HT1080 (cell line): ENCODE results near the gene AFF1. TPM values are rescaled to one million over a fixed set of nuclear protein-coding genes. Genes with fewer than 3 reads are reported as not detected.
"Not testable (repeated sequence)": the region's sequence is repeated elsewhere in the genome, so short reads cannot be mapped to it uniquely, and the experiment has no call there.

Experiments
- DNase-seq: peaks from one replicate; pipeline ENCODE4 v3.0.0-alpha.2; 2015; ENCODE audit warnings: low read depth
- total RNA-seq: library from RNA; depleted of rRNA; stranded (reverse); fragments of >200 nt; shearing (Covaris generic); gene quantifications from 2 replicates; pipeline ENCODE4 v1.2.3, GENCODE V29; 2014

AFF1 gene
- total RNA-seq, 1 experiment from 2014 or later, result 13.5 TPM

DNA sequence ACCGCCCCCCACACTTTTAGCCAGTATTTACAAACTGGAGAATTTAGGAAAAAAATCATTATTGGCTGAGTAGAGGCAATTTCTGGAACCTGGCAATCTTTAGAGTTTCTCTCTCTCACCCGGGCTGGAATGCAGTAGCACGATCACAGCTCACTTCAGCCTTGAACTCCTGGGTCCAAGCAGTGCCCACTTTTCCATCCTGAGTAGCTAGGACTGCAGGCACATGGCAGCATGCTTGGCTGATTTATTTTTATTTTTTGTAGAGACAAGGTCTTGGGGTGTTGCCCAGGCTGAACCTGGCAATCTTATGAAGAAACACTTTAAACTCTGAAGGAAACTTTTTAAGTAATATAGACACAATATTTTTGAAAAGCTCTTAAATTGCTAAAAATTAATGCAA is 120.1 kb downstream of the AFF1 start:
- DNase-seq, result no peak

DNA sequence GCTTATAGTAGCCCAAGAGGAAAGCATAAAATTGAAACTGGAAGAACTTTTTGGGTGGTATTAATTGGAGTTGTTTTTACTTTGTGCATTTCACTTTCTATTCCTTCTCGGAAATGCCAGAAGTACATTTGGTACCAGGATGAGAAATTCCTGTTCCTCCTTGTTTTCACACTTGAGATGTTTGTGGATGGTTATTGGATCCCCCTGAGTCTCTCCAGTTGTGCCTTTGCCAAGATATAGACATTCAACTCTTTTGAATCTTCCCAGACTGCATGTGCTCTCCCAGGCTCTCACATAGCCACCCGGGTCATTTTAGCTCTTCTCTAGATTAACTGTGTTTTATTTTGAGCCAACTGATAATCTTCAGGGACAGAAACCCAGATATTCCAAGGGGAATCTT is 120.5 kb downstream of the AFF1 start:
- no peak for DNase-seq

DNA sequence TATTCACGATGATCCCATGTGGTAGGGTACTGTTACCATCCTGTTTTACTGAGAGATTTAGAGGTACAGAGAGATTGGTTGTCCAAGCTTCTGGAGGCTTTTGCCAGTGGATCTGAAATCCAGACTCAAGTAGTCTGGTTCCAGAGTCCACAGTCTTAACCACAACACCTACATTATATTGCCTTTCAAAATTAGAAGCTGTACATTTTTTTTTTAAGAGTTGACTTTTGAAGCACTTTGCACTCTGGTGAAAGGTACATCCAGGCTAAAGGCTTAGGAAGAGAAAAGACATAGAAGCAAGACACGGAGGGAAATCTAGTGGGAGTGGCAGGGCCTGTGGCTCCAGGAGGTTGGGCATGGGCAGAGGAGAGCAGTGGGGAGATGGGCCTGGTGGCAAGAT is 122.1 kb downstream of the AFF1 start:
- DNase-seq, result no peak

DNA sequence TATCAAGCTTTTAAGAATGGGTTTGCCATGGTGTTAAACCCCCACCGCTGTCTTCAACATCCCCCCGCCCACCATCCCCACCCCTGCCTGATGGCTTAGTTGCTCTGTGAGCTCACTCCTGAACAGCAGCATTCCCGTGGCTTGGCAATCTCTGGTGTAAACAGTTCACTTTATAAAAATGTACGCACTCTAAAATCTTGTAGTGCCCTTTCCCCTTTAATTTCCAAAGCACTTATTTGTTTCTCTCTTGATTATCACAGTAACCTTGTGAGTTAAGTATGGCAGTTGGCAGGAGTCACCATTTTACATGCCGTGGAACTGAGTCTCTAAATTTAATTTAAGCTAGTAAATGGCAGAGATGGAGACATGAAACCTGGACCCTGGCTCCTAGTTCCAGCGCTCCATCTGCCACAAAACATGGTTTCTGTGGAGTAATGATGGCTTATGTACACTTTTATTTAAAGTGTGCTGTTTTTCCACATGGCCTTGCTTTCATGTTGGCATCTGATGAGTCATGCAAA is 123.1 kb downstream of the AFF1 start:
- DNase-seq, result no peak

DNA sequence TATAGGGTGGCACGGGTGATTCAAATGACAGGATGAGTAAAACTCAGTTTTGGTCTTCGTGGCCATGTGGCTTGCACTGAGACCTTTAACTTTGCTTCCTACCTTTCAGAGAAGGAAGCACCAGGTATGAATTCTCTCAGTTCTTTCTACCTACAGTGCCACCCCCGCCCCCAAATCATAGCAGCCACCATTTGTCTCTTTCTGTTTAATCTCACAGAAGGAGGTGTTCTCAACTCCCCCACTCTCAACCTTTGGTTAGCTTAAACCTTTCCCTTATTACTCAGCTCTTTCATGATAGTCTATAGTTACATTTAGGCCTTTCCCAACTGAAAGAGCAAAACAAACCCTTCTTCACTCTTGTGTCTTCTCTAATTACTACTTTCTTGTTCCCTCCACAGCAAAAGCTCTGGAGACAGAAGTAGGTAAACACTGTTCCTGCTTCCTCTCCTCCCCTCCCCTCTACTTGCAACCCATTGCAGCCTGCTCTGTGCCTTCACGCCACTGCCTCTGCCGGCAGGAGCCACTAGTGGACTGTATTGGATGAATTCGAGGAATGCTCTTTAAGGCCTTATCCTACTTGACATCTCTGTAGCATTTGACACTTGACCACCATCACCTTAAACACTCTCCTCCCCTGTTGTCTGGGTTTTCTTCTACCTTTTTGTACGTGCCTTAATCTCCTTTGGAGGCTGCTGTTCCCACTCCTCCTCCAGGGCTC is 123.7 kb downstream of the AFF1 start:
- peak; percentile 63 for DNase-seq

DNA sequence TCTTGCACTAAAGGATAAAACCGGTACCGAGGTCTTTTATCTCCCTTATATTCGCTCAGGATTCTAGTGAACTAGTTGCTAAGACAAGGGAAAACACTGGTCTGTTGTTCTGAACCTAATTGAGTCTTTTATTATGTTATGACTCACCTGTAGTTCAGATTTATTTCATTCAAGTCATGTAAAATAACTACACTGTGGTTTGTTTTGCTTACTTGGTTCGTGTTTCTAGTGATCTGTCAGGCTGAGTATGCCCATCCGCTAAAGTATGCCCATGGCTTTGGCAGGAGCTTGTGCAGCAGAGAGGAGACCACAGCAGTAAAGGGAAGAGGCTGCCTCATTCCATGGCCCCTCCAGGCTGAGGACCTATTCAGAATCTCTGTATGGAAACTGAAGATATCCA is 126.1 kb downstream of the AFF1 start:
- DNase-seq, result peak; percentile 96

DNA sequence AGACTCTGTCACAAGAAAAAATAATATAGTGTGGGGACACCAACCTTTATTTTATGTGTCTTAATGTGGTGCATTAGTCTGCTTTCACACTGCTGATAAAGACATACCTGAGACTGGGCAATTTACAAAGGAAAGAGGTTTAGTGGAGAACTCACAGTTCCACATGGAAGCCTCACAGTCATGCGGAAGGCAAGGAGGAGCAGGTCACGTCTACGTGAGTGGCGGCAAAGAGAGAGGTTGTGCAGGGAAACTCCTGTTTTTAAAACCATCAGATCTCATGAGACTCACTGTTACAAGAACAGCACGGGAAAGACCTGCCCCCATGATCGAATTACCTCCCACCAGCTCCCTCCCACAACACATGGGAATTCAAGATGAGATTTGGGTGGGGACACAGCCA is 130.2 kb downstream of the AFF1 start:
- no peak for DNase-seq

DNA sequence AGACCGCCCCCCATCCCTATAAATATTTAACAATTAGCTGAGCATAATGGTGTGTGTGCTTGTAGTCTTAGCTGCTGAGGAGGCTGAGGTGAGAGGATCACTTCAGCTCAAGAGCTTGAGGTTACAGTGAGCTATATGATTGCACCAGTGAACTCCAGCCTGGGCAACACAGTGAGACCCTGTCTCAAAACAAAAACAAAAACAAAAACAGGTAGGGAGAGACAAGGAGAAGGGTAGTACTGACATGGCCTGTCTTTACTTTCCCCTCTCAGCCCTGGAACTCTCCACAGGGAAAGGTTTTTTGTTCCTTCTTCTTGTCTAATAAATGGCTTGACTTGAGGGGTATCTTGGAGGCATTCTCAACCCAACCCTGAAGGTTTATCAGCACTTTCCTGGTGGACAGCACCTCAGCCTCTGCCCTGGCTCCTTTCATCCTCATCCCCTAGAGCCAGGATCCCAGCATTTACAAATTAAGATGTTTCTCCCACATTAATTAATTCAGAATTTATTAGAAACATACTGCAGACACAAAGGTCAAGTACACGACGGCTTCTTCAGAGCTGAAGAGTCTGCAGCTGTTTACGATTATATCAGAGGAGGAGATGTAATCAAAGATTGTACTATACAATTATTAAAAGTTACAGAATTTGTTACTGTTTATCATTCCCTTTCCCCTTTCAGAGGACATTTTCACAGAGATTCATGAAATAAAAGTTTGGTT is 131.8 kb downstream of the AFF1 start:
- DNase-seq, result no peak

DNA sequence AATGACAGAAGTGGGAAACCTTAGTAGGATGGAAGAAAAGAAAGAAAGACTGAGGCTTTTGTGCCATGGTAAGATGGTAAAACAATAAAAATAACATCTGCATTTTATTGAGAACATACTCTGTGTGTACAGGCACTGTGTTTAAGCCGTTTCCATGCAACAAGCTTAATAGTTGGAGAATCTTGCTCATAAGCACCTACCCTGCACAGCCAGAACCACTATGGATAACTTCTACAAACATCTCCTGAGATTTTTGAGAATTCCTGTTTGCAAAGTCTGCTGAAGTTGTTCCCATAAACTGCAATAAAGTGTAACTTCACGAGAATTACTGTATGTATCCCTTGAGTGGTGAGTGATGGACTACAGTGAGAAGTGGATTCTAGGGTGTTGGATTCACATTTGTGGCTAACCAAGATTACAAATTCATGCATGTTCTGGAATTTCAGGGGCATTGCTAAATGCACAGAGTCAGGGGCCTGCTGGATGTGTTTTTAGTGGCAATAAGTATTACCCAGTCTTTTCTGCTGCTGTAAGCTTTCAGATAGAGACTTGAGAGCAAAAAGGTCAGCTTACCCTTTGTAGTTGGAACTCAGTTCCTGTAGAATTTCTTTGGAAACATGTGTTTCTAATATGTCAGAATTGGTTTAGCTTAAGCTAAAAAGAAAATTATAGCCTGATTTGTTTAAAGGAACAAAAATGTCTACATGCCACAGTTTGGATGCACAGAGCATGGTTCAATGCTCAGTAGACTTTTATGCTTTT is 132.5 kb downstream of the AFF1 start:
- DNase-seq, result no peak

DNA sequence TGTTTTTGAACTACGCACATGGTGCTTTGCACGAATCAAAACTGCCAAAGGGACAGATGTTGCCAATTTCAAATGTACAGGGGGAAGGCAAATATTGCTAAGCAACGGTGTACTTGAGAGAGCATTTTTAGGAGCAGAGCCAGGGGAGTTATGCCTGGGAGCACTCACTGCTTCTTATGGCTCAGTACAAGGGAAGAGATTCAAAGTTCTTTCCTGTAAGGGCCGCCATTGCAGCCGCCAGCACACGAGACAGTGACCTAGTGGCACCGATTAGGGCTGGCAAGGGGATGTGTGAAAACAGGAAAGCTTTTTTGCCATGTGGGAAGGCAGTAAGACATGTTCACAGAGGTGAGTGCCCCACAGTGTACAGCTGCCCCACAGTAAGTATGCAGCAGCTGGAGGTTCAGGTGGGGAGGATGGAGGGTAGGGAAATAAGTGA is 133.8 kb downstream of the AFF1 start:
- DNase-seq, result no peak

DNA sequence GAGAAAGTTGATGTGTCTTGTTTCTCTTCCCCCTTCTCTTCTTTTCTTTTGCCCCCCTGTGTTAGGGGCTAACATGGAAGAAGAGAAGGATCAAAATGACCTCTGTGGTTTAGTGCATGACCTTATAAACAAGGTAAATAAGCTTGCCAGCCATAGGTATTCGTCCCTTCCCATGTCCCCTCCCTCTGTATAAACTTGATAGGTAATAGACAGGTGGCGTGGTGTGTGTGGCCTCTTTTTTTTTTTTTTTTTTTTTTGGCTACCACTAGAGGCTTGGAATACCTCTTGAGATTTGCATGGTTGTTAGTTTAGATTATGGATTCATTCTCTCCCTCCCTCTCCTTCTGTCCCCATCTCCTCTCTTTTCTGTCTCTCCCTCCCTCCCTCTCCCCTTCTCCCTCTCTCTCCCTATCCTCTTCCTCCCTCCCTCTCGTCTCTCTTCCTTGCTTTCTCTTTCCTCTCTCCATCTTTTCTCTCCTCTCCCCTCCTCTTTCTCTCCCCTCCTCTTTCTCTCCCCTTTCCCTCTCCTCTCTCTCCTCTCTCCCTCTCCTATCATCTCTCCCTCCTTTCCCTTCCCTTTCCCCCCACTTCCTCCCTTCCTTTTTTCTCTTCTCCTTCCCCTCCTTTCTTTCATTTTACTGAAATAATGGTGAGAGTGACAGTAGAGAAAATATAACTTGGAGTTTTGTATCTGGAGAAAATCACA is 134.4 kb downstream of the AFF1 start:
- no peak for DNase-seq

DNA sequence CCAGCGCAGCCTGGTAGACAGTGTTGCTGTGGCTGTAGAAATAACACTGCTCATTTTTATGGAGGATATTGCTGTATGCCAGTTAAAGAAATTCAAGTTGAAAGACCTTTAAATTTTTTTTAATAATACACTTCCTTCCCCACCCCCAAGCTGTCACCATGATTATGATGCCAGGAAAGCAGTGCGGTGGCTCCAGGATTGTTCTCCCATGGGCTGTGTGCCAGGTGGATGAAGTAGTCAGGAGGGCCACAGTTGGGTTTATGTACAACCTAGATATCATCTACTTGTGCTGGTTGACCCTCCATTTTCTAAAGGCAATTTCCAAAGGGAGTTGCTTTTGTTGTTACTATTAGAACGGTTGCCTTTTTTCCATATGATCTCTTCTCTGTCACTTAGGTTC is 136.6 kb downstream of the AFF1 start:
- no peak for DNase-seq

DNA sequence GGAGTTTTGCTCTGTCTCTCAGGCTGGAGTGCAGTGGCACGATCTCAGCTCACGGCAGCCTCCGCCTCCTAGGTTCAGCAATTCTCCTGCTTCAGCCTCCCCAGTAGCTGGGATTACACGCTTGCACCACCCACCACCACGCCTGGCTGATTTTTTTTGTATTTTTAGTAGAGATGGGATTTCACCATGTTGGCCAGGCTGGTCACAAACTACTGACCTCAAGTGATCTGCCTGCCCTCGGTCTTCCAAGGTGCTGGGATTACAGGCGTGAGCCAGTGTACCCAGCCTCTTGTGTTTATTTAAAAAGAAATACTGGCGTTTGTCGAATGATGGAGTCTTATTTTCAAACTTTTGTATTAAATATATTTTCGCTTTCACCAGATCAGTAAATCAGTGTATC is 137.7 kb downstream of the AFF1 start:
- DNase-seq, result not testable (repeated sequence)

DNA sequence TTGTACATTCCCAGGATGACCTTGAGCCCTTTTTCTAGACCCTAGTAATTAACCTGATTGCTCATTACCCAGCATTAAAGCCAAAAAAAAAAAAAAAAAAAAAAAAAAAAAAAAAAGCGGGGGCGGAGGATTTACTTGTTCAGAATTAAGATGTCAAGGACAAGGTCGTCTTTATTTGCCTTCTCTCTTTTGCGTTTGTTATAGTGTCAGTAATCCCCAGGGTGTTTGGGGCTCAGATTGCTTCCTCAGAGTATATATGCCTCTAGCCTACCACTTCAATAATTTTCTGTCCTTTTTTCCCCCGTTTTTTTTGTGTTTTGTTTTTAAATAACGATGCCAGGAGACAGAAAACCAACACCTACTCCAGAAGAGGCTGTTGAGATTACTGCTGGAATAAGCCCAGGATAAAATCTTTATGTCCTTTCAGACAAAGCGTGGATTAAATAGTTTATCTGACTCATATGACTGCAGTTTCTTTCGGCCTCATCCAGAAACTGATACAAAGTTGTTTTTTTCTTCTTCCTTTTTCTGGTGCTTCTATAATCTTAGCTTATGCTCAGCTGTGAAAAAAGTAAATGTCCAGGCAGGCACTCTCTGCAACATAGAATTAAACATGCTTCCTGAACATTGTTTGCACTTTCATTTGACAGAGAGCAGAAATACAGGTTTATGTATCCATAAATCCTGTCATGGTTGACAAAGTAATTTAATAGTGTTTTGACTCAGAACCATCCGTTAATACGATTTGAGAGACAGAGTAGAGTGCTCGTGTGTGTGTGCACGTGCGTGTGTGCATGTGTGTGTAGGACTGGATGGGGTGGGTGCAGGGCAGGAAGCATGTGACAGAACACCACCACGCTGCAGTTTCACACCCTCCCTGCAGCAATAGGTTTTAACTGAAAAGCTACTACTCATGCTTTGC is 138.6 kb downstream of the AFF1 start:
- DNase-seq, result no peak

DNA sequence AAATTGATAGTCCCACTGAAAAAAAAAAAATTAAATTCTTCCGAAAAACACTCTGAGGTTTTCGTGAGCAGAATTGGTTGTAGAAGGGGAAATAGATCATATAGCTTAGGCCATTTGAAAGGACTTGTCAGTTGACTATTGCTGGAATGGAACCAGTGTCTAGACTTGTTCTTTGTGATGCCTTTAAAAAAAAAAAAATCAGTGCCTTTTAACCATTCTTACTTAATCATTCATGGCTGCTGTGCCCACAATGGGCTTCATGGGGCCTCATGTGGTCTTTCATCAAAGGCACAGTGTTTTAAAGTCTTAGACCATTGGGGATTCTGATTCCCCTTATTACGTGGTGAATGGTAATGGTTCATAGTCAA is 139.3 kb downstream of the AFF1 start:
- DNase-seq, result no peak

DNA sequence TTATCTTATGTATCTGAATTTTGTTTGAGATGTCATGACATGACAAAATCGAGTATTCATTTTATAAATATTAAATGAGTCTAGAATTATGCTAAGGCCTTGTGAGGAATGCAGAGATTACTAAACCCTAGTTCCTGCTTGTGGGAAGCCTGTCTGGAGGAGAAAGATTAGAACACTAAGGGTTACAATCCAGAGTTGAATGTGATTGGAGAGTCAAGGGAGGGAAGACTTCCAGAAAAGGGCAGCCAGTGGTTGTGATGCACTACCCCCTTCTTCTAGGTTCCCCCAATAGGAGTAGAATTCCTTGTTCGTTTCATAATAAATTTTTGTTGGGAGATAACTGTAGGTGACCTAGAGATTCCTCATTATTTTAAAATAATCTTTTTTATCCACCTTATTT is 141.1 kb downstream of the AFF1 start:
- DNase-seq, result no peak

DNA sequence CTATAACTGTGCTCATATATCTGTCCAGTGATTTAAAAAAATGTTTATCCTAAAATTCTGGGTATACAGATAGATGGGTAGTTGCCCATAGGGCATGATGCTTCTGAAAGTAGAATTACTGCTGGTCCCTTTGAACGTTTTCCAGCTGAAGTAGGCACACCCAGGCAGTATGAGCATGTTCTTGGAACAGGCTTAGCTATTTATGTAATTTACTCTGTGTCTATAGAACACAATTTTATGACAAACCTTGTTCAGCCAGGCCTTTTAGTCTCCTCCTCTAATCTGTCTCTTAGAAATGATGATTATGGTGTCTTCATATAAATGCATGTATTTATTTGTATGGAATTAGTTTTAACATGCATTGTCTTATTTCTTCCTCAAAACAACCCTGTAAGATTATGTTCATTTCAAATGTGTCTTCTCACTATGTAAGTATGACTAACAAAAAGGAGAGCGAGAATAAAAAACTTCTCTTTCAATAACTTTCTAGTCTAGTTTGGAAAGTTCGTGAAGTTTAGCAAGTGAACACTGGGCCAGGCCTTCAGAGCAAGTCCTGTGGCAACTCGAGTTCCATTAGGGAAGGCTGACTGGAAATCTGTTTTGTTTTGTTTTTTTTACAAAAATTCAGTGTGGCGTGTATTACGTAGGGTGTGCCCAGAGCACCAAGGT is 142.0 kb downstream of the AFF1 start:
- no peak for DNase-seq

DNA sequence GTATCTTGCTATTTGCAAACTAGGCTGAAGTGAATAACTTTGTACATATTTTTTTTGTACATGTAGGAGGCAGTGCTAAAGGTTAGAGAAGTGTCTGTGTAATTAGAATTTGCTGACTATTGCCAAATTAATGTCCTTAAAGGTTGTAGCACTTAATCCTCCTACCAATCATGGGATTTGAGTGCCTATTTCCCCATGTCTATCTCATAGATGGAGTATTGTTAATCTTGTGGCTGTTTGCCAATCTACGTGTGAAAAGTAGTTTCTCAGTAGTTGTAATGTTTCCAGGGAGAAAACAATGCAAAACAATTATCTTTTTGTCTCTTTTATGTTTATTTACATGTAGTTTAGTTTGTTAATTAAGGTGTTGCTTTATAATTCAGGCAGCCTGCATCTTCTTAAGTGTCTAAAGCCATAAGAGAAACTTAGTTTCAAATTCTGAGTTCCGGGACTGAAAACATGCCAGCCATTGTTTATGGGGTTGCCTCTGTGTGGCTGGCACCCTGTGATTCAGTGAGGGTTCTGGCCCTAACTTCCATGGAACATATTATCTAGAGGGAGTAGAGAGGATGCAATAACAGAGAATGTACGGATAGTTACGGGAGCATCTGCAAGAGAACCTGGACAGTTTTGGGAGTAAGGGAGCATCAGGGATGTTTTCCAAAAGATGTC is 143.2 kb downstream of the AFF1 start:
- no peak for DNase-seq

DNA sequence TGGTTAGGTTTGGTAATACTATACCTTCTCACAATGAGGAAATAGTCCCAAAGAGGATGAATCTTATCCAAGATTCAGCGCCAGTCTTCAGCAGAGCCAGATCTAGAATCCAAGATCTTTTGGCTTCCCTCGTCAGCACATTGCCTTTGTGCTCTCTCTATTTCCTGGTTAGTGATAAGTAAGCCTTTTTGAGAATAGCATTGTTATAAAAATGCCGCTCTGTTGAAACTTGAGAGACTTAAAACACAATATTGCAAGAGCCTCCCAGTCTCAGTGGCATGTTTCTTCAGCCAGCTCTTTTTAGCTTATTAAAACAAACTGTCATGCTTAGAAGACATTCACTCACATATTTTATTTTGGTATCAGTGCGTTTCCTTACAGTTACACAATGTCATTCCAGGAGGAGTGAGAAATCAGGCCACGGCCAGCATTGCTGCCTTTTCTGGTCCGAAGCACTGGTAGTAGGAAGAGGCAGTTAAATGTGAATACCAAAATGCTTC is 144.2 kb downstream of the AFF1 start:
- no peak for DNase-seq
